ENCODE data around the gene NSF.

- TF ChIP-seq CTCF (IDR thresholded peaks at IDR 0.05): no peak
- no peak for TF ChIP-seq EZH2 (IDR thresholded peaks at IDR 0.05)
- TF ChIP-seq EZH2phosphoT487 (IDR thresholded peaks at IDR 0.05): no peak
Measured at GRCh38 chr17:46803544-46803943, 213.1 kb downstream of the NSF start.

Data from neural progenitor cell (in vitro differentiated cells).